ENCODE results near the gene ME3. TPM values are rescaled to one million over a fixed set of nuclear protein-coding genes. Genes with fewer than 3 reads are reported as not detected.
"Not testable (repeated sequence)": the region's sequence is repeated elsewhere in the genome, so short reads cannot be mapped to it uniquely, and the experiment has no call there.

ME3 gene
- total RNA-seq, 1 experiment from 2014 or later: not detected

GRCh38 chr11:86587264-86588193 lies 84.9 kb downstream of the ME3 start:
- no peak for DNase-seq (ENCODE audit: low spot score)

- DNase-seq (ENCODE audit: low spot score): no peak
These were observed 86.1 kb downstream of the ME3 start for GRCh38 chr11:86586307-86586706.

- DNase-seq (ENCODE audit: low spot score): no peak
These were observed 89.5 kb downstream of the ME3 start for GRCh38 chr11:86582898-86583297.

- no peak for DNase-seq (ENCODE audit: low spot score)
These were observed 91.9 kb downstream of the ME3 start for GRCh38 chr11:86580535-86580934.

- no peak for DNase-seq (ENCODE audit: low spot score)
These were observed 93.0 kb downstream of the ME3 start for GRCh38 chr11:86579406-86579731.

- no peak for DNase-seq (ENCODE audit: low spot score)
These were observed 93.5 kb downstream of the ME3 start for GRCh38 chr11:86578727-86579405.

- DNase-seq (ENCODE audit: low spot score): peak; percentile 31
These were observed 94.5 kb downstream of the ME3 start for GRCh38 chr11:86577644-86578636.

- DNase-seq (ENCODE audit: low spot score): no peak
These were observed 95.3 kb downstream of the ME3 start for GRCh38 chr11:86576946-86577624.

GRCh38 chr11:86575927-86576326 lies 96.5 kb downstream of the ME3 start:
- no peak for DNase-seq (ENCODE audit: low spot score)

- DNase-seq (ENCODE audit: low spot score): no peak
These were observed 97.1 kb downstream of the ME3 start for GRCh38 chr11:86575208-86575855.

GRCh38 chr11:86574493-86575207 lies 97.8 kb downstream of the ME3 start:
- DNase-seq (ENCODE audit: low spot score): no peak

GRCh38 chr11:86571273-86571948 lies 101.0 kb downstream of the ME3 start:
- peak; percentile 23 for DNase-seq (ENCODE audit: low spot score)

- DNase-seq (ENCODE audit: low spot score): no peak
These were observed 102.0 kb downstream of the ME3 start for GRCh38 chr11:86570451-86570850.

GRCh38 chr11:86570020-86570419 lies 102.4 kb downstream of the ME3 start:
- no peak for DNase-seq (ENCODE audit: low spot score)

- no peak for DNase-seq (ENCODE audit: low spot score)
These were observed 103.3 kb downstream of the ME3 start for GRCh38 chr11:86569109-86569508.

- no peak for DNase-seq (ENCODE audit: low spot score)
These were observed 106.6 kb downstream of the ME3 start for GRCh38 chr11:86565801-86566312.

GRCh38 chr11:86565388-86565787 lies 107.0 kb downstream of the ME3 start:
- DNase-seq (ENCODE audit: low spot score): no peak

- DNase-seq (ENCODE audit: low spot score): not testable (repeated sequence)
These were observed 109.6 kb downstream of the ME3 start for GRCh38 chr11:86562842-86563241.

- DNase-seq (ENCODE audit: low spot score): no peak
These were observed 113.0 kb downstream of the ME3 start for GRCh38 chr11:86559311-86559945.

Measured in H4 (cell line).